ENCODE measurements around the gene CSNK1A1. TPM values are rescaled to one million over a fixed set of nuclear protein-coding genes. Genes with fewer than 3 reads are reported as not detected.
"Not testable (repeated sequence)": the region's sequence is repeated elsewhere in the genome, so short reads cannot be mapped to it uniquely, and the experiment has no call there.

CSNK1A1 gene
- total RNA-seq, 1 donor from 2014 or later, result 282 TPM

DNA sequence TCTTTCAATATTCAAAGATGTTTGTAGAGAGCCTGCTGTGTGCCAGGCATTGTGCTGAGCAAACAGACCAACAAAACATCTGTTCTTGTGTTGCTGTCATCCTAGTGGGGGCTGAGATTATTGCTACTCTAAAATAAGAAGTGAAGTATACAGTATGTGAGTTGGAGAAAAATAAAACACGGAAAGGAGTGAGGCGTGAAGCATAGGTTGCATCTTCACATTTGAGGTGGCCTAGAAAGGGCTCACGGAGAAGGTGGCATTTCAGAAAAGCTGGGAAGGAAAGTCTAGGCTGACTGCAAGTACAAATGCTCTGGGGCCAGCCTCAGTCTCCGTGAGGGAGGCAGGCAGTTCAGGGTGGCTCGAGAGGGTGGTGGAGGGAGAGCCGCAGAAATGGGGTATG, 80.3 kb downstream of the CSNK1A1 start:
- Mint-ChIP-seq H3K9me3 (ENCODE audit: unreplicated experiment) (no peaks in the 10 kb centered on the region), H3K27me3 (ENCODE audit: unreplicated experiment) (no peaks in the 10 kb centered on the region), H3K4me1 (ENCODE audit: unreplicated experiment) (peaks cover 26% of the 10 kb centered on the region), H3K4me3 (ENCODE audit: unreplicated experiment) (no peak overlapping the region), H3K36me3 (ENCODE audit: unreplicated experiment) (no peaks in the 10 kb centered on the region), H3K27ac (ENCODE audit: unreplicated experiment) (peak overlapping the region; percentile 64)
- DNase-seq (ENCODE audit: extremely low spot score, unreplicated experiment), result no peak
- TF ChIP-seq, protein P1, sequence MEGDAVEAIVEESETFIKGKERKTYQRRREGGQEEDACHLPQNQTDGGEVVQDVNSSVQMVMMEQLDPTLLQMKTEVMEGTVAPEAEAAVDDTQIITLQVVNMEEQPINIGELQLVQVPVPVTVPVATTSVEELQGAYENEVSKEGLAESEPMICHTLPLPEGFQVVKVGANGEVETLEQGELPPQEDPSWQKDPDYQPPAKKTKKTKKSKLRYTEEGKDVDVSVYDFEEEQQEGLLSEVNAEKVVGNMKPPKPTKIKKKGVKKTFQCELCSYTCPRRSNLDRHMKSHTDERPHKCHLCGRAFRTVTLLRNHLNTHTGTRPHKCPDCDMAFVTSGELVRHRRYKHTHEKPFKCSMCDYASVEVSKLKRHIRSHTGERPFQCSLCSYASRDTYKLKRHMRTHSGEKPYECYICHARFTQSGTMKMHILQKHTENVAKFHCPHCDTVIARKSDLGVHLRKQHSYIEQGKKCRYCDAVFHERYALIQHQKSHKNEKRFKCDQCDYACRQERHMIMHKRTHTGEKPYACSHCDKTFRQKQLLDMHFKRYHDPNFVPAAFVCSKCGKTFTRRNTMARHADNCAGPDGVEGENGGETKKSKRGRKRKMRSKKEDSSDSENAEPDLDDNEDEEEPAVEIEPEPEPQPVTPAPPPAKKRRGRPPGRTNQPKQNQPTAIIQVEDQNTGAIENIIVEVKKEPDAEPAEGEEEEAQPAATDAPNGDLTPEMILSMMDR (IDR thresholded peaks at IDR 0.05), result no peak

DNA sequence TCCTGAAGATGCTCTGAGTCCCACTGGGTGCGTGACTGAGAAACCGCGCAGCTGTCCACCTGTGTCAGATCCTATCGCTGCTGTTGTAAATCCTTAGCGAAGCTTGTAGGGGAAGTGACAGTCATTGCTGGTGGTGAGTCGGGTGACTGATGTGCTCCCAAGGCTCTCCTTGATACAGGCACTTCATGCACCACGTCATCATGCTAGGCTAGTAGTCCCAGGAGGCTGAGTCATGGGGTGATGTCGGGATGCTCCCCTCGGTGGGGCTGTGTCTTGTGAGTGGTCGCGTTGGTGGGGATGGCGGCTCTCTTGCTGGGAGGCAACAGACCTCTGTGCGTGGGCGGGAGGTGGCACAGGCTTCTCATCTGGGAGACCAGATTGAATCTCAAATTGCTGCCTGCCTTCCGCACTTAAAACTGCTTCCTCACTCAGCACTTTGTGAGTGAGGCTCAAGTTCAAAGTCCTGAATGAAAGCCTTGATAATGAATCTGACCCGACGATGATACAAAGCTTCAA, 84.7 kb downstream of the CSNK1A1 start:
- Mint-ChIP-seq H3K27me3 (ENCODE audit: unreplicated experiment) (no peaks in the 10 kb centered on the region), H3K9me3 (ENCODE audit: unreplicated experiment) (no peaks in the 10 kb centered on the region), H3K36me3 (ENCODE audit: unreplicated experiment) (no peaks in the 10 kb centered on the region), H3K4me3 (ENCODE audit: unreplicated experiment) (no peak overlapping the region), H3K4me1 (ENCODE audit: unreplicated experiment) (peaks cover 26% of the 10 kb centered on the region), H3K27ac (ENCODE audit: unreplicated experiment) (no peak overlapping the region)
- TF ChIP-seq, protein P1 (IDR thresholded peaks at IDR 0.05), result no peak
- no peak for DNase-seq (ENCODE audit: extremely low spot score, unreplicated experiment)

DNA sequence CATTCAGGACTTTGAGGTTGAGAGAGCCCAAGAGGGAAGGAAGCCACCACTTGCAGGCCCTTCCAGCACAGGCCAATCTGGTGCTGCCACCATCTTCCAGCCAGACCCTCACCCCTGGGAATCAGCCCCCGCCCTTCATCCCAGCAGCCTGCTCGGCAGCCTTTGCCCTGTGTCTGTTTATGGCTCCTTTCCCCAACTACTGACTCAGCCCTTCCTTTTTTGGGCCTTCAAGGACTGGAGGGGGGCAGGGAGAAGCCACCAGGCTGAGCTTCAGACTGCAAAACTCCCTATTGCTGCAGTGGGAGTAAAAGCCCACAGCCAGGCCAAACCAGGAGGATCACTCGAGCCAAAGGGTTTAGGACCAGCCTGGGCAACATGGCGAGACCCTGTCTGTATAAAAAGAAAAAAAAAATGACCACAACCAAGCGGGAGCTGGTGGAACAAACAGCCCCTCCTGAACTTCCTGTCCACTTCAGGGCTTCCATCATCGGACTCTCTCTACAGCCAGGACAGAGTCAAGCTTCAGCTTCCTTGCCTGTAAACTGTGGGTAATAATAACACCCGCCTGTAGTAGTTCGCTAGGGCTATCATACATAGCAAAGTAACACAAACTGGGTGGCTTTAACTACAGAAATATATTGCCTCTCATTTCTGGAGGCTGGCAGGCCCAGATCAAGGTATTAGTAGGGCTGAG, 86.3 kb downstream of the CSNK1A1 start:
- H3K27ac Mint-ChIP-seq (ENCODE audit: unreplicated experiment), result peak overlapping the region; percentile 73
- H3K9me3 Mint-ChIP-seq (ENCODE audit: unreplicated experiment), result no peaks in the 10 kb centered on the region
- no peak overlapping the region for H3K4me3 Mint-ChIP-seq (ENCODE audit: unreplicated experiment)
- peaks cover 19% of the 10 kb centered on the region for H3K4me1 Mint-ChIP-seq (ENCODE audit: unreplicated experiment)
- TF ChIP-seq, protein P1 (IDR thresholded peaks at IDR 0.05), result no peak
- DNase-seq (ENCODE audit: extremely low spot score, unreplicated experiment), result no peak
- no peaks in the 10 kb centered on the region for H3K36me3 Mint-ChIP-seq (ENCODE audit: unreplicated experiment)
- H3K27me3 Mint-ChIP-seq (ENCODE audit: unreplicated experiment), result no peaks in the 10 kb centered on the region

DNA sequence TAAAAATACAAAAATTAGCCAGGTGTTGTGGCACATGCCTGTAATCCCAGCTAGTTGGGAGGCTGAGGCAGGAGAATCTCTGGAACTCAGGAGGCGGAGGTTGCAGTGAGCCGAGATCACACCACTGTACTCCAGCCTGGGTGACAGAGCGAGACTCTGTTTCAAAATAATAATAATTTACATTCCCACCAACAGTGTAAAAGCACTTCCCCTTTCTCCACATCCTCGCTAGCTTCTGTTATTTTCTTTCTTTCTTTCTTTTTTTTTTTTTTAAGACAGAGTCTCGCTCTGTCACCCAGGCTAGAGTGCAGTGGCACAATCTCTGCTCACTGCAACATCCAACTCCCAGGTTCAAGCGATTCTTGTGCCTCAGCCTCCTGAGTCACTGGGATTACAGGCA, 89.3 kb downstream of the CSNK1A1 start:
- not testable (repeated sequence) for H3K27me3 Mint-ChIP-seq (ENCODE audit: unreplicated experiment); H3K4me3 Mint-ChIP-seq (ENCODE audit: unreplicated experiment); DNase-seq (ENCODE audit: extremely low spot score, unreplicated experiment)

DNA sequence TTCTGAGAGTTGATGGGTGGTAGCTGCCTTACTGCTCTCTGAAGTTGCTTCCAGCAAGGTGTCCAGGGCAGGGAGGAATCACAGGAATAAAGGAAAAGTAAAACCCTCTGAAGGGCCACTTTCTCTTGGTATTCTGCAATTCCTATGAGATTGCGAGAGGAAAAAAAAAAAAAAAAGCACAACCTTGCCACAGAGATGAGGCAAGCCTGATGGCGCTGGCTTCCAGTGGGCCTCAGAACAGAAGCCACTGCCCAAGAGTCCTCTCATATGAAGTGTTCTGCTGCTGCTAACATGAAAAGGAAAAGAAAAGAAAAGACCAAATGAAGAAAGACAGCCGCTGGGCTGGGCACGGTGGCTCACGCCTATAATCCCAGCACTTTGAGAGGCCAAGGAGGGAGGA, 91.3 kb downstream of the CSNK1A1 start:
- TF ChIP-seq, protein P1 (IDR thresholded peaks at IDR 0.05), result no peak
- H3K36me3 Mint-ChIP-seq (ENCODE audit: unreplicated experiment), result no peaks in the 10 kb centered on the region

More for the DNA sequence above, 89.3 kb downstream of the CSNK1A1 start:
- H3K36me3 Mint-ChIP-seq (ENCODE audit: unreplicated experiment); H3K9me3 Mint-ChIP-seq (ENCODE audit: unreplicated experiment); H3K27ac Mint-ChIP-seq (ENCODE audit: unreplicated experiment): not testable (repeated sequence)
- H3K4me1 Mint-ChIP-seq (ENCODE audit: unreplicated experiment), result peaks cover 18% of the 10 kb centered on the region

More for the DNA sequence above, 91.3 kb downstream of the CSNK1A1 start:
- Mint-ChIP-seq H3K27me3 (ENCODE audit: unreplicated experiment) (no peaks in the 10 kb centered on the region), H3K9me3 (ENCODE audit: unreplicated experiment) (no peaks in the 10 kb centered on the region), H3K4me3 (ENCODE audit: unreplicated experiment) (no peak overlapping the region), H3K27ac (ENCODE audit: unreplicated experiment) (no peak overlapping the region), H3K4me1 (ENCODE audit: unreplicated experiment) (peaks cover 20% of the 10 kb centered on the region)
- no peak for DNase-seq (ENCODE audit: extremely low spot score, unreplicated experiment)

Data from osteocyte (in vitro differentiated cells).